ENCODE data around the gene CCDC88C.
"Not testable (repeated sequence)": the region's sequence is repeated elsewhere in the genome, so short reads cannot be mapped to it uniquely, and the experiment has no call there.

Gene CCDC88C, protein sequence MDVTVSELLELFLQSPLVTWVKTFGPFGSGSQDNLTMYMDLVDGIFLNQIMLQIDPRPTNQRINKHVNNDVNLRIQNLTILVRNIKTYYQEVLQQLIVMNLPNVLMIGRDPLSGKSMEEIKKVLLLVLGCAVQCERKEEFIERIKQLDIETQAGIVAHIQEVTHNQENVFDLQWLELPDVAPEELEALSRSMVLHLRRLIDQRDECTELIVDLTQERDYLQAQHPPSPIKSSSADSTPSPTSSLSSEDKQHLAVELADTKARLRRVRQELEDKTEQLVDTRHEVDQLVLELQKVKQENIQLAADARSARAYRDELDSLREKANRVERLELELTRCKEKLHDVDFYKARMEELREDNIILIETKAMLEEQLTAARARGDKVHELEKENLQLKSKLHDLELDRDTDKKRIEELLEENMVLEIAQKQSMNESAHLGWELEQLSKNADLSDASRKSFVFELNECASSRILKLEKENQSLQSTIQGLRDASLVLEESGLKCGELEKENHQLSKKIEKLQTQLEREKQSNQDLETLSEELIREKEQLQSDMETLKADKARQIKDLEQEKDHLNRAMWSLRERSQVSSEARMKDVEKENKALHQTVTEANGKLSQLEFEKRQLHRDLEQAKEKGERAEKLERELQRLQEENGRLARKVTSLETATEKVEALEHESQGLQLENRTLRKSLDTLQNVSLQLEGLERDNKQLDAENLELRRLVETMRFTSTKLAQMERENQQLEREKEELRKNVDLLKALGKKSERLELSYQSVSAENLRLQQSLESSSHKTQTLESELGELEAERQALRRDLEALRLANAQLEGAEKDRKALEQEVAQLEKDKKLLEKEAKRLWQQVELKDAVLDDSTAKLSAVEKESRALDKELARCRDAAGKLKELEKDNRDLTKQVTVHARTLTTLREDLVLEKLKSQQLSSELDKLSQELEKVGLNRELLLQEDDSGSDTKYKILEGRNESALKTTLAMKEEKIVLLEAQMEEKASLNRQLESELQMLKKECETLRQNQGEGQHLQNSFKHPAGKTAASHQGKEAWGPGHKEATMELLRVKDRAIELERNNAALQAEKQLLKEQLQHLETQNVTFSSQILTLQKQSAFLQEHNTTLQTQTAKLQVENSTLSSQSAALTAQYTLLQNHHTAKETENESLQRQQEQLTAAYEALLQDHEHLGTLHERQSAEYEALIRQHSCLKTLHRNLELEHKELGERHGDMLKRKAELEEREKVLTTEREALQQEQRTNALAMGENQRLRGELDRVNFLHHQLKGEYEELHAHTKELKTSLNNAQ (N-terminal part only)

DNA sequence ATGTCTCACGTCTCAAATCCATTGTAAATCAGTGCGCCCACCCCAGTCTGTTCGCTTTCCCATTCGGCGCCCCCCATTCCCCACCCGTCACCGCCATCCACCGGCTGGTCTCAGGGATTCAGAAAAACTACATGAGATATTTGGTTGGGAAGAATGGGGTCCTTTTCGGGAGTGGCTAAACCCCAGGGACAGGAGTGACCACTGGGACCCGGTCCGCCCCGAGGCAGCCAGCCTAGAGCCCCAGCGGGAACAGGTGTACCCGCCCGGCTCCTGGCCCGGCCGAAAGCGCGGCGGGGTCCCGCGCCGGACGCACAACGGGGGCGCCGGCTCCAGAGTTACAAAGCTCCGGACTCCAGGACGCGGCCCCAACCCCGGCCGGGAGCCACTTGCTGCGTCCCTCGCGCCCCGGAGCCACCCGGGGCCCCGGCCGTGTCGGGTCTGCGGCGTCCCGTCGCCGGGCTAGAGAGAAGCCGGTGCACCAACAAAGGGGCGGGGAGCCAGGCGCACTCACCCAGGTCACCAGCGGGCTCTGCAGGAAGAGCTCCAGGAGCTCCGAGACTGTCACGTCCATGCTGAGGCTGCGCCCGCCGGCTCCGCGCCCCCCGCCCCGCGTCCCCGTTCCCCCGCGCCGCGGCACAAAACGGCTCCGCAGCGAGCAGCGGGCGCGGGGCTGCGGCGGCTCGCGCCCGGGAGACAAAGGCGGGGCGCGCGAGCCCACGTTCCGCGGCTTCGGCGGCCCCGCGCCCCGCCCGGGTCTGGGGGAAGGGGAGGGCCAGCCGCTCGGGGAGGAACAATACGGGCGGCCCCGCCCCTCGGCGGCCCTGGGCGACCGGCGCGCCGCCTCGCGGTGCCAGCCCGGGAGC lies at the start of gene CCDC88C:
CCDC88C (minus strand) TSS at position 701 of the 863 bp plus-strand sequence; CDS start at position 571, 130 bp downstream.
- DNase-seq (ENCODE audit: low spot score): peak; percentile 77

GRCh38 chr14:91466192-91466591 lies 48.6 kb upstream of the CCDC88C start:
- DNase-seq (ENCODE audit: low spot score): no peak

- no peak for DNase-seq (ENCODE audit: low spot score)
Measured at GRCh38 chr14:91464615-91465205, 47.1 kb upstream of the CCDC88C start.

DNA sequence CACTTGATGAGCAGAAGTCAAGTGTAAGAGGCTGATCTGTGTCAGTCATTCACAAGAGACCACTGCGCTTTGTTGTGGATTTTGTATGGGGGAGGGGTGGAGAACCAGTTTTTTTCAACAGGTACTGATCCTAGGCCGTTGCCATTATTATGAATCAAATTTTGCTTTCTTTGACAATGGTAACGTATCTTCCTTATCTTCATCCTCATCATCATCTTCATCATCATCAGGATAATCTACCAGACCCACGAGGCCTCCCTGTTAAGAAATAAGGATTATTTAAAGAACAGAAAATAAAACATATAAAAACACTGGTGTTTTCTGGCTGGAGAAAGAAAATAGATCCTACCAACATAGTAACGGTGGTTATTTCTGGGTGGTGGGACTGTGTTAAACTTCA lies 41.0 kb upstream of the CCDC88C start:
- no peak for DNase-seq (ENCODE audit: low spot score)

GRCh38 chr14:91456283-91456682 lies 38.7 kb upstream of the CCDC88C start:
- DNase-seq (ENCODE audit: low spot score): no peak

- DNase-seq (ENCODE audit: low spot score): no peak
Measured at GRCh38 chr14:91454580-91454979, 37.0 kb upstream of the CCDC88C start.

DNA sequence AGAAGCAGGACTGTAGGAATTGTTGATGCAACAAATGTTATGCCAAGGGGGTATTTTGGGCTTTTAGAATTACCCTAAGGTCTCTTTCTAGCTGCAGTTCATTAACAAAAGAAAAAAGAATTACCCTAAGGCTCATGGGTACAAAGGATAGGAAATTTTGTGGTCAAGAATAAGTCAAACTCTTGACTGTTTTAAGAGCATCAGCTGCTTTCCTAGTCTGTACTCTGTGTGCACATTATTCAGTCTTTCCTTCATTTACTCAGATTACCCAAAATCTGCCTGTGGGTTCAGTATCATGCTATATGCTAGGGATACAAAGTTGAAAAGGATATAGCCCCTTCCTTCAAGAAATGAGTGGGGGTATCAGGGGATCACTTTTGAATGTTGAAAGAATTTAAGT lies 36.5 kb upstream of the CCDC88C start:
- DNase-seq (ENCODE audit: low spot score): no peak

DNA sequence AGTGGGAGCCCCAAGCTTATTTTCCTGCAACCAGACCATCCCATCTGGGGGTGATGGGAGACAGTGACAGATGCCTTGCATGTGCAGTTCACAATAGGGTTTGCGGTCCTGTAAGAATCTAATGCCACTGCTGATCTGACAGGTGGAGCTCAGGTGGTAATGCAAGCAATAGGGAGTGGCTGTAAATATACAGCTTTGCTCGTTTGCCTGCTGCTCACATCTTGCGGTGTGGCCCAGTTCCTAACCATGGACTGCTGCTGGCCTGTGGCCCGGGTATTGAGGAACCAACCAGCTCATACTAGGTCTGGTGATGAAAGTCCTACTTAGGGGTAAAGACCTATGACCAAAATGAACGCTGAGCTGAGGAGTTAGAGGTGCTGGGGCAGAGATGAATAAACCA lies 36.1 kb upstream of the CCDC88C start:
- DNase-seq (ENCODE audit: low spot score): no peak

GRCh38 chr14:91444335-91445020 lies 26.9 kb upstream of the CCDC88C start:
- no peak for DNase-seq (ENCODE audit: low spot score)

GRCh38 chr14:91439345-91439744 lies 21.7 kb upstream of the CCDC88C start:
- DNase-seq (ENCODE audit: low spot score): no peak

DNA sequence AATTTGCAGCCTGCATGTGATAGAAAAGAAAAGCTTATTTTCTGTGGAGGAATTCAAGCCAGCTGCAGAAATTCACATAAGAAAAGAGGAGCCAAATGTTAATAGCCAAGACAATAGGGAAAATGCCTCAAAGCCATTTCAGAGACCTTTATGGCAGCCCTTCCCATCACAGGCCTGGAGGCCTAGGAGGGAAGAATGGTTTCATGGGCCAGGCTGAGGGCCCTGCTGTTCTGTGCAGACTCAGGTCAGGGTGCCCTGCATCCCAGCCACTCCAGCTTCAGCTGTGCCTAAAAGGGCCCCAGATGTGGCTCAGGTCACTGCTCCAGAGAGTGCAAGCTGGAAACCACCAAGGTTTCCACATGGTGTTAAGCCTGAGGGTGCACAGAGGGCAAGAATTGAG lies 21.2 kb upstream of the CCDC88C start:
- no peak for DNase-seq (ENCODE audit: low spot score)

DNA sequence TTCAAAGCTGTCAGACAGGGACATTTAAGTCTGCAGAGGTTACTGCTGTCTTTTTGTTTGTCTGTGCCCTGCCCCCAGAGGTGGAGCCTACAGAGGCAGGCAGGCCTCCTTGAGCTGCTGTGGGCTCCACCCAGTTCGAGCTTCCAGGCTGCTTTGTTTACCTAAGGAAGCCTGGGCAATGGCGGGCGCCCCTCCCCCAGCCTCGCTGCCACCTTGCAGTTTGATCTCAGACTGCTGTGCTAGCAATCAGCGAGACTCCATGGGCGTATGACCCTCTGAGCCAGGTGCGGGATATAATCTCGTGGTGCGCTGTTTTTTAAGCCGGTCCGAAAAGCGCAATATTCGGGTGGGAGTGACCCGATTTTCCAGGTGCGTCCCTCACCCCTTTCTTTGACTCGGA lies 18.6 kb upstream of the CCDC88C start:
- DNase-seq (ENCODE audit: low spot score): not testable (repeated sequence)

DNA sequence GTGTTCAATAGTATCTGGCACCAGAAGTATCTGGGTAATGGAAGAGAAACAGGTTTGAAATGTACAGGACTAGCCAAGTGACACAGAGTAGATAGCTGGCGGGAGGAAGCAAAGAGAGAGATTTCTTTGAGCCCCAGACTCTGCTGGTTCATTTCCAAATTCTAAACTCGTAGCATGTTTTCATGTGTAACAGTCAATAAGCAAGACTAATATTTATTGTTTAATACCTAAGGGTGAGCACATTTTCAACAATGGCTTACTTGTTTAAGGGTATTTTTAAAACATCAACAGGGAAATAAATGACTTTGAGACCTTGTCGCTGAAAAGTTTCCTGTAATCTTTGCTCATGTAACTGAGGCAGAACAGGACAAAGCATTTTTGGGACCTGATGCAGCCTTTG lies 11.8 kb upstream of the CCDC88C start:
- DNase-seq (ENCODE audit: low spot score): no peak

GRCh38 chr14:91428931-91429330 lies 11.3 kb upstream of the CCDC88C start:
- DNase-seq (ENCODE audit: low spot score): not testable (repeated sequence)

- not testable (repeated sequence) for DNase-seq (ENCODE audit: low spot score)
Measured at GRCh38 chr14:91425531-91425944, 7.9 kb upstream of the CCDC88C start.

- no peak for DNase-seq (ENCODE audit: low spot score)
Measured at GRCh38 chr14:91424813-91425530, 7.4 kb upstream of the CCDC88C start.

- DNase-seq (ENCODE audit: low spot score): no peak
Measured at GRCh38 chr14:91420686-91421085, 3.1 kb upstream of the CCDC88C start.

- DNase-seq (ENCODE audit: low spot score): no peak
Measured at GRCh38 chr14:91419451-91419850, 1.8 kb upstream of the CCDC88C start.

DNA sequence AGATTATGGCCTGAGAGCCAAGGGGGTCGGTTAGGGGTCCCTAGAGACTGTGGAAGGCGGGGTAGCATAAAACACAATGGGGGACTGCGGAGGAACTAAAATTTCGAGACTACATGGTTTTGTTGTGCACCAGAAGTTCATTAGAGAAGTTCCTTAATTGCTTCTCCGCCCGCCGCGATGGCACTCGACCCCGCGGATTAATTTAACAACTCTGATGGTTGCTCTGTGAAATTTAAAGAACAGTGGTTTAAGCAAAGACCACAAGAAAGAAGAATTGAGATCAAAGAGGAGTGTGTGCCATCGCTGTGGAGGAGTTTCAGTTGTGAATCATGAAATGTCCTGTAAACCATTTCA lies 1.4 kb upstream of the CCDC88C start:
- no peak for DNase-seq (ENCODE audit: low spot score)

Data from NAMALWA (cell line).